ENCODE measurements around the gene SPANXN4. TPM values are rescaled to one million over a fixed set of nuclear protein-coding genes. Genes with fewer than 3 reads are reported as not detected.

The SPANXN4 gene, protein sequence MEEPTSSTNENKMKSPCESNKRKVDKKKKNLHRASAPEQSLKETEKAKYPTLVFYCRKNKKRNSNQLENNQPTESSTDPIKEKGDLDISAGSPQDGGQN
- total RNA-seq, result not detected in 2 replicates

DNA sequence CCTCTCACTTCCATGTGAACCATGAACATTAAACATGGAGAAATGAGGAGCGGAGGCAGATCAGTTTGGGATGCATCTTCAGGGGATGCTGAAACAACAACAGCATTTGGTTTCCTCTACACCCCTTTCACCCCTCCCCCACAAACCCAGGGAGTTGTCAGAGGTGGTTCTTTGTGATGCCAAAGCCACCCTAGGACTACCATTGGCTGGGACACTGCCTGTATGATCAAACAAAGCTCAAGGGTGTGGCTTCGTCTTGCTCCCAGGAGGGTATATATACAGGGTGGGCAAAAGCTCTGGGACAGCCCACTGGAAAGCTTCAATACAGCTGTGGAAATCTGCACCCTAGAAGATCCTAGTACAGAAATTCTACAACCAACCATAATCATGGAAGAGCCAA is at the start of gene SPANXN4:
Gene SPANXN4 (plus strand): TSS at position 301 of the 400 bp plus-strand sequence. CDS start 87 bp downstream, at position 388.
- DNase-seq (ENCODE audit: low read depth in 2 of 2), result no peak

DNA sequence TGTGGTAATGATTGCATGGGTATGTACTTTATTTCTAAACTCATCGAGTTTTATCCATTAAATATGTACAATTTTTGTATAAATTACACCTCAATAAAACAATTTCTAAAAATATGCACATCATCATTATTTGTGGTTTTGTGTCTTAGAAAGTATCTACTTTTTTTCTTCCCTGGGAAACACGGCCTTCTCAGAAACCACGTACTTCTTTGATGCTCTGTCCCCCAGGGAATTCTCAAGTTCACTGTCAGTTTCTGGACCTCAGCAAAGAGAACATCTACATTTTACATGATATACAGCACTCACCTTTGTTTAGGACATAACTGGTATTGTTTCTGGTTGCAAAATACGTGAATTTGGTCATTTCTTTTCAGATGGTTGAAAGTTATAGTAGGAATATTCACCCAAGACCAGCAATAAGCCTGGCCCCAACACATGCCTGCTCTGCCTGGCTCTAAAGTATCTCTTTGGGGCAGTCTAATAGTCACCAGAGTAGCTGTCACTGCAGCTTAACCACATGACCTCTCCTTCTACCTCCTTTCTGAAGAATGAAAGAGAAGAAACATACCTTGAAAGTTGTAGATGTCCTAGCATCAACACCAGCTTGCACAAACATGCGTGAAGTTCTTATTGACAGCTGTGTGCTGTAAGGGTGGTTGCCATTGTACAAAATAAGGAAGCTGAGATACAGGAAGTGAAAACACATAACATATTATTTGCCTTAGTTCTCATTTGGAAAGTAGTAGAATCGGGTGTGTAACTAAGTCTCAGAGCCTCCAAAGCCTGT is 48.4 kb upstream of the SPANXN4 start:
- DNase-seq (ENCODE audit: low read depth in 2 of 2), result no peak

DNA sequence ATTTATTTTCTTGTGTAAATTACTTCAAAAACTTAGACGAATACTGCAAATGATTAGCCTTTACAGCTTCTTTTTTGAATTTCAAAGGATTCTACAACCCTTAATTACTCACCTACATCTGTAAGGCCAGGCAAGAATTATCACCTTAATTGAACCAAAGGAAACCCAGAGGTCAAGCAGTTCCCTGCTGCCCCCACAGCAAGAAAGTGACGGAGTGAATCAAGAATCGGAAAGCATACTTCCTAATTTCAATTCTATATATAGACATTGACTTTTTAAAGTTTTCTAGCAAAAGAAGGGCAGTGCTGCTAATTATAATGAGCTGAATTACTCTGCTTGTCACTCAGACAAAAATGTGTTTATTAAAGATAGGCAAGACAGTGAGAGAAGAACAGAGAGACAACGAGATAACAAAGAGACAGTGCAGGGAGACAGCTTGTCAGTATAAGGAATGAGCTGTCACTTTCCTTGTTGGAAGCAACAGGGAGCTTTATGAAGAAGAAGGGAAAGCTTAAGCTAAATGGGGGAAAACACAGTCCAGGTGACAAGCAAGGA is 47.5 kb upstream of the SPANXN4 start:
- no peak for DNase-seq (ENCODE audit: low read depth in 2 of 2)

DNA sequence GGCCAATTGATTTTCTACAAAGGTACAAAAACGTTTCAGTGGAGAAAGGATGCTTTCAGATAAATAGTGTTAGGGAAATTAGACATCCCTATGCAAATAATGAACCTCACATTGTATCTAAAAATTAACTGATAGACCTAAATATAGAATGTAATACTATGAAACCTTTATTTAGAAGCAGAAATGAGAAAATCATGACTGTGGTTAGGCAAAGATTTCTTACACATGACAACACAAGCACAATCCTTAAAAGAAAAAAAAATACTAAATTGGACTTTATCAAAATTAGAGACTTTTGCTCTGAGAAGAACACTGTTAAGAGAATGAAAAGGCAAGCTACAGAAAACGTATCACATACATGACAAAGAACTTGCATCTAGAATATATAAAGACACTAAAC is 43.0 kb upstream of the SPANXN4 start:
- DNase-seq (ENCODE audit: low read depth in 2 of 2), result no peak

DNA sequence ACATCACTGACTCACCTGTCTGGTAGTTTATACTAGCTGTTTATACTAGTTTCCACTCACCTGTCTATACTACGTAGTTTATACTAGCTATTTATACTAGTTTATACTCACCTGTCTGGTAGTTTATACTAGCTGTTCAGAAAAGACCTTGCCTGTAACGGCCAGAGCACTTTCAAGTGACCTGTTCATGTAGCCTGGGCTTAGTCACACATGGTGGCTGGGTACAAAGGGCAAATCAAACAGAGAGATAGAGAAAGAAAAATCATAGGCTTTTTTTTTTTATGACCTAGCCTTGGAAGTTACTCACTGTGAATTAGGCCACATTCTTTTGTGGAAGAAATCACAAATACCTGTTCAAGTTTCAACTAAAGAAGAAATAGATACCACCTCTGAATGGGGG is 30.7 kb upstream of the SPANXN4 start:
- no peak for DNase-seq (ENCODE audit: low read depth in 2 of 2)

DNA sequence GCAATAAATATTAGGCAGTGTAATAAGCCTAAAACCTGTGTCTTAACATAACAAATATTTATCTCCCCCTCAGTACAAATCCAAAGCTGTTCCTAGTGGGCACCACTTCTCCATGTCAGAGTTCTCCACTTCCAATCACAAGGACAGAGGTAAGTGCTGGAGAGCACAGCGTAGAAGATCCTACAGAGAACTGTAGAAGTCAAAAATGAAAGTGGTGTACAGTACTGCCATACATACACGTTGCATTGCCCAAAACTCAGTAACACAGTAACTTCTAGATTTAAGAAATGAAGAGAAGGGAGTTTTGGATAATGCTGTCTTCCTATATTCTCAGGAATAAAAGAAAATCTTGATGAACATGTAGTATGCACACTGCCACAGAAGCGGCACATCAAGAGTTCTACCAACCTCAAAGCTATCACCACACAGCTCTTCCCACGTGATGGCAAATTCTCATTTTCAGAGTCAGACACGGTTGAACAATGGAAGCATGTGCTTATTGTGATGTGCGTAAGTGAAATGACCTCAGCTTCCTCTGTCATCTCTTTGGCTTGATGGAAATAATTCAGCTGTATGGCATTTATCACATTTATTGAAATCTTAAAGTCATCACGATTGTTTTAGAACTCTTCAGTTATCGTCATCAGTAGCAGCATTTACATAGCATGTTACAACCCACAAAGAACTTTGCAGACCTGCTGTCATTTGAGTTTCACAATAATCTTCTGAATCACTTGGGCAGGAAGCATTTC is 27.1 kb upstream of the SPANXN4 start:
- DNase-seq (ENCODE audit: low read depth in 2 of 2), result no peak

DNA sequence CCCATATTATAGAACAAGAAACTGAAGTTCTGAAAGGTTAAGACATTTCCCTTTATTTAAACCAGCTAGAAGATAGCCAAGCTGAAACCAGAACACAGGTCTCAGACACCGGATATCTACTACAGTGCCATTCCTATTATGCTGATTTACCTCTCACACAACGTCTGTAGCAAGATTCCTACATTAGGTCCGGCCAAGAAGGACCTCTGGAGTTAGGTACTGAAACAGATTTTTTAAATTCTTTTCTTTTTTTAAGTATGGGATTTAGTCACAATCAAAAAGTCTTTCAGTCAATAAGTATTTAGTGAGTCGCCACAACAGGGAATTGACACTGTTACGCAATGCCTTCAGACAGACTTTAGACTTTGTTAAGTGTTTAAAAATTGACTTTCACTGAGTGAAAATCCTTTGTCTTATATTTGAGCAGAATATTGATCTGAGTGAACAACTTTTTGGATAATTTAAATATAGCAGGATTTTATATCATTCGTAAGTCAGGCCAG is 26.5 kb upstream of the SPANXN4 start:
- DNase-seq (ENCODE audit: low read depth in 2 of 2), result no peak

DNA sequence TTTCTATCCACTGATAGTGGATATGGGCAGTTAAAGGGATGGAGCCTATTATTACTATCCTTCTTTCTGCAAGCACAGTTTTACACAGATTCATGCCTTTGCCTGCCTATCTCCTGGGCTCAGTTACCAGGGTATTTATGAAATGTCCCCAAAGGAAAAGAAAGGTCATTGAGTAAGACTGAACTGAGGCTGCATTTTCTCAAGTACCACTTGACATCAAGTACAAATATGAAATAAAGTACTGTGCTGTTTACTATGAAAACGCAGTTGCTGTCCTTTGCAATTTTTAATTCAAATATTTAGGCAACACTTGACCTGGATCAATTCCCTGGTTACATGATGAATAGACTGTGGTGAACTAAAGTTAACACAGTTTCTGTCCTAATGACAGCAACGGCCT is 23.5 kb upstream of the SPANXN4 start:
- no peak for DNase-seq (ENCODE audit: low read depth in 2 of 2)

DNA sequence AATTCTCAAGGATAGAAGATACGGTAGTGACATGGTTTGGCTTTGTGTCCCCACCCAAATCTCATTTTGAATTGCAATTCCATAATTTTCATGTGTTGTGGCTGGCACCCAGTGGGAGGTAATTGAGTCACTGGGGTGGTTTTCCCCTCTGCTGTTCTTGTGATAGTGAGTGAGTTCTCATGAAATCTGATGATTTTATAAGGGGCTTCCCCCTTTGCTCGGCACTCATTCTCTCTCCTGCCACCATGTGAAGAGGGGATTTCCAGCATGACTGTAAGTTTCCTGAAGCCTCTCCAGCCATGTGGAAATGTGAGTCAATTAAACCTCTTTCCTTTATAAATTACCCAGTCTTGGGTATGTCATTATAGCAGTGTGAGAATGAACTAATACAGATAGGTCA is 8.5 kb upstream of the SPANXN4 start:
- DNase-seq (ENCODE audit: low read depth in 2 of 2), result no peak

DNA sequence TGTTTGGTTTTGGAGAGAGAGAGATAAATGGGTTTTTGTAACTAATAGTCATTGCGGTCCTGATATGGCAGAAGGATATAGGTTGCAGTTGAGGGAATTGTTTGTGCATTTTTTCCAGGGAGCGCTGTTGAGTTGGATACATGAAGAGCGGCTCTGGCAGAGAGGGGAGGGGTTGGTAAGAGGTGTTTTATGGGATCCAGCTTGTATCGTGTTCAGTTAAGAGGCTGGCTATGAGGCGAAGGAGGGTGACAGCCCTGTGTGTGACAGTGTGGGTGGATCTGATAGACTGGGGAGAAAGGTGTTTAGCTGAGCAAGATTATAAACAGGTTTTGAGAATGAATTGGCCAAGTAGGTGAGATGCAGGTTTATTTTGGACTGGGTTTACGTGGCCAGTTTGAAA is 1.5 kb downstream of the SPANXN4 start:
- DNase-seq (ENCODE audit: low read depth in 2 of 2), result no peak

DNA sequence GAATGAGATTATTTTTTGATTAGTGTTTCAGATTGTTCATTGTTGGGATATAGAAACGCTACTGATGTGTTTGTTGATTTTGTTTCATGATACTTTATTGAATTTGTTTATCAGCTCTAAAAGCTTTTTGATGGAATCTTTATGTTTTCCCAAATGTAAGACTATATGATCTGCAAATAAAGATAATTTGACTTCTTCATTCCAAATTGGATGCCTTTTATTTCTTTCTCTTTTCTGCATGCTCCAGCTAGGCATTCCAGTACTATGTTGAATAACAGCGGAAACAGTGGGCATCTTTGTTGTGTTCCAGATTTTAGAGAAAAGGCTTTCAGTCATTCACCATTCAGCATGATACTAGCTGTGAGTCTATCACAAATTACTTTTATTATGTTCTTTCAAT is 21.8 kb downstream of the SPANXN4 start:
- no peak for DNase-seq (ENCODE audit: low read depth in 2 of 2)

DNA sequence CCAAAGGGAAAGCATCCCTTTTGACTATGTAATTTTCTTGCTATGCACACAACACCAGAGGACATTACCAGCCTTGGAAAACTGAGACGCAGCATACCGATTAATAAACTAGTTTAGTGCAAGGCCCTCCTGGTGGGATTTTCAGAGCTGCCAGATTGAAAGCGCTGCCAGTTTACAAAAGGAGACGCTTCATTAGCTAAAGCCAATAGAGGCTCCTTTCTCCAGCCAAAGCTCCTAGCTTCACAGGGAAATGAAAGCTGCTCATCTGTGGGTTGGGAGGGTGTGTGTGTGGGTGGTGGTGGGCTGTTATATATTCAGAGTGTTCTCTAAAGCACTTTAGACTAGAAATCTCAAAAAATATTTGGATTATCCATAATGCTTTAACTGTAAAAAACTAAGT is 32.4 kb downstream of the SPANXN4 start:
- DNase-seq (ENCODE audit: low read depth in 2 of 2), result no peak

DNA sequence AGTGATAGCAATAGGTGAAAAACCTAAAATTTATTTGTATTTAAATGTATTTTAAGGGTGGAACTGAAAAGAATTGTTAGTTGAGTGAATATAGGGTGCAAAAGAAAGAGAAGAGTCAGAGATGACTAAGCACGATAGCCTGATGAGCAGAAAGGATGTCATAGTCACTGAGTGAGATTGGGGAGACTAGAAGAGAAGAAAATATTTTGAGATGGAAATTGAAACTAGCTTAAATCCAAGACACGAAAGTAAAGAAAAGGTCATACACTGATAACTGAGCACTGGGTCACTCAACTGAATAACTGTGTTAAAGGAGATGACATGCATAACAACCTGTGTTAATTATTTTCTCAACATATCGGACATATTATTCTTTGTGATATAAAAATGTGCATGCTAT is 55.5 kb downstream of the SPANXN4 start:
- DNase-seq (ENCODE audit: low read depth in 2 of 2), result no peak

DNA sequence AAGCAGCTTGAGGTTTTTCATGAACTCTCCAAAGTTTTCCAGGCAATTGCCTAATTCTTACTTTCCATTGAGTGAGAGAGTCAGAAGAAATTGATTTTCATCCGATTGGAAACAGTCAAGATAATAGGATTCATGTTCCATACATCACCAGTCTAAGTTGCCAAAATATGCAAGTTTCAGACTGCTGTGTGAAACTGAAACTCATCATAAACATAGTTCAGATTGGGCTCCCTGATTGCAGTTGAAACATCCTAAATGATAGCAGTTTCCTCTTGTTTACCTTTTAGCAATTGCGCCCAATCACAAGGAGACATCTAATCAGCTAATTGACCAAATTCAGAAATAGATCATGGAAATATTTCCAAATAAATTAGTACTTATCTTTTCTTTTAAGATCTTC is 56.8 kb downstream of the SPANXN4 start:
- no peak for DNase-seq (ENCODE audit: low read depth in 2 of 2)

All from lung microvascular endothelial cell (primary cell).